ENCODE data around the gene KIAA1671.

DNA sequence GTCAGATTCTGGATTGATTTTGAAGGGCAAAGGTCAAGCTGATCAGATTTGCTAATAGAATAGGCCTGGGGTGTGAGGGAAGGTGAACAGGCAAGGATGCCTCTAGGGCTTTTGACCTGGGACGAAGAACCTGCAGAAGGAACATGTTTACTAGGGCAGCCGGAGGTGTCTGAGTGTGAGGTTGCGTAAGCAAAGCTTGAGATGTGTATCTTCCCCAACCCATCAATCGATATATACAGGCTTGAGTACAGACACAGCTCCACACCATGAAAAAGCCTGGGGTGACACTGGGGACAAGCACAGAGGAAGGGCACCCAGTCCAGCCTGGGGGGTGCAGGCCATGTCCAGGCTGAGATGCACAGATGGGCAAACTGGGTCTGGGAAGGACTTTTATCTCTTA, 7.1 kb upstream of the KIAA1671 start:
- TF ChIP-seq, protein P1, sequence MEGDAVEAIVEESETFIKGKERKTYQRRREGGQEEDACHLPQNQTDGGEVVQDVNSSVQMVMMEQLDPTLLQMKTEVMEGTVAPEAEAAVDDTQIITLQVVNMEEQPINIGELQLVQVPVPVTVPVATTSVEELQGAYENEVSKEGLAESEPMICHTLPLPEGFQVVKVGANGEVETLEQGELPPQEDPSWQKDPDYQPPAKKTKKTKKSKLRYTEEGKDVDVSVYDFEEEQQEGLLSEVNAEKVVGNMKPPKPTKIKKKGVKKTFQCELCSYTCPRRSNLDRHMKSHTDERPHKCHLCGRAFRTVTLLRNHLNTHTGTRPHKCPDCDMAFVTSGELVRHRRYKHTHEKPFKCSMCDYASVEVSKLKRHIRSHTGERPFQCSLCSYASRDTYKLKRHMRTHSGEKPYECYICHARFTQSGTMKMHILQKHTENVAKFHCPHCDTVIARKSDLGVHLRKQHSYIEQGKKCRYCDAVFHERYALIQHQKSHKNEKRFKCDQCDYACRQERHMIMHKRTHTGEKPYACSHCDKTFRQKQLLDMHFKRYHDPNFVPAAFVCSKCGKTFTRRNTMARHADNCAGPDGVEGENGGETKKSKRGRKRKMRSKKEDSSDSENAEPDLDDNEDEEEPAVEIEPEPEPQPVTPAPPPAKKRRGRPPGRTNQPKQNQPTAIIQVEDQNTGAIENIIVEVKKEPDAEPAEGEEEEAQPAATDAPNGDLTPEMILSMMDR (IDR thresholded peaks at IDR 0.05; ENCODE audit: low read depth, low read length, missing input control) = no peak
- TF ChIP-seq GABPA (IDR thresholded peaks at IDR 0.05 in 1 of 2, conservative IDR thresholded peaks at IDR 0.05 in 1 of 2) = no peak
- TF ChIP-seq, protein P2, sequence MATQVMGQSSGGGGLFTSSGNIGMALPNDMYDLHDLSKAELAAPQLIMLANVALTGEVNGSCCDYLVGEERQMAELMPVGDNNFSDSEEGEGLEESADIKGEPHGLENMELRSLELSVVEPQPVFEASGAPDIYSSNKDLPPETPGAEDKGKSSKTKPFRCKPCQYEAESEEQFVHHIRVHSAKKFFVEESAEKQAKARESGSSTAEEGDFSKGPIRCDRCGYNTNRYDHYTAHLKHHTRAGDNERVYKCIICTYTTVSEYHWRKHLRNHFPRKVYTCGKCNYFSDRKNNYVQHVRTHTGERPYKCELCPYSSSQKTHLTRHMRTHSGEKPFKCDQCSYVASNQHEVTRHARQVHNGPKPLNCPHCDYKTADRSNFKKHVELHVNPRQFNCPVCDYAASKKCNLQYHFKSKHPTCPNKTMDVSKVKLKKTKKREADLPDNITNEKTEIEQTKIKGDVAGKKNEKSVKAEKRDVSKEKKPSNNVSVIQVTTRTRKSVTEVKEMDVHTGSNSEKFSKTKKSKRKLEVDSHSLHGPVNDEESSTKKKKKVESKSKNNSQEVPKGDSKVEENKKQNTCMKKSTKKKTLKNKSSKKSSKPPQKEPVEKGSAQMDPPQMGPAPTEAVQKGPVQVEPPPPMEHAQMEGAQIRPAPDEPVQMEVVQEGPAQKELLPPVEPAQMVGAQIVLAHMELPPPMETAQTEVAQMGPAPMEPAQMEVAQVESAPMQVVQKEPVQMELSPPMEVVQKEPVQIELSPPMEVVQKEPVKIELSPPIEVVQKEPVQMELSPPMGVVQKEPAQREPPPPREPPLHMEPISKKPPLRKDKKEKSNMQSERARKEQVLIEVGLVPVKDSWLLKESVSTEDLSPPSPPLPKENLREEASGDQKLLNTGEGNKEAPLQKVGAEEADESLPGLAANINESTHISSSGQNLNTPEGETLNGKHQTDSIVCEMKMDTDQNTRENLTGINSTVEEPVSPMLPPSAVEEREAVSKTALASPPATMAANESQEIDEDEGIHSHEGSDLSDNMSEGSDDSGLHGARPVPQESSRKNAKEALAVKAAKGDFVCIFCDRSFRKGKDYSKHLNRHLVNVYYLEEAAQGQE (IDR thresholded peaks at IDR 0.05) = no peak

Data from liver (tissue), 3 donors.